B cell (primary cell): ENCODE results near the gene ZNF883.

Experiments used
- EZH2 ChIP-seq: IDR thresholded peaks from 2 replicates; pipeline ENCODE4 v1.6.1; 2012; ENCODE audit warnings: borderline replicate concordance, low read depth, mild to moderate bottlenecking, moderate library complexity, low read length; ENCODE audit not compliant: insufficient read depth, poor library complexity, severe bottlenecking
- TF ChIP-seq, protein P1 (sequence below): fragments of 200-600 bp; IDR thresholded peaks from one replicate; pipeline ENCODE4 v1.8.0; 2022; ENCODE audit warnings: antibody characterized with exemption, mild to moderate bottlenecking

DNA sequence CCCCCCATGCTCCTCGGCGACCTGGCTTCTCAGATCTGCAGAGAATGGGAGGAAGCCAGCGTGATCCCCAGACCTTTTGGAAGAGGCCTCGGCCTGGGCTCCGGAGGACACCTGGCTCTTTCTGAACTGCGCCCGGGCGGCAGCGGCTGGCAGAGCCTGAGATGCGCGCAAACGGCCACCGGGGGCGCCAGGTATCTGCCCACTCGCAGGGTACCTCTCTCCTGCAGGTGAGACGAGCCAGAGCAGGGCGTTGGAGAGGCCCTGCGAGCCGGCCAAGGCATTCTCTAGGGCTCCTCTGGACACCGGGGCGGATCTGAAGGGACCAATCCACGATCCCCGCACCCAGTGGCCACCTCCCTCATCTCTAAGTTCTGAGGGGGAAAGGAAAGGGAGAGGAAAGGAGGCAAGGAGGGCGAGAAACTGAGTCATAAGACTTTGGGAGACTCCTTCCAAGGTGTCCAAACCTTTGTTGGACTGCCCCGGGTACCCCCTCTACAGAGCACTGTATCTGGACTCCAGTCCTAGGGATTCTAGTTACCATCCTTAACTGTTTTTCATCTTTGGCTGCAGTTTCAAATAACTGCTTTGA, 66.3 kb downstream of the ZNF883 start:
- TF ChIP-seq, protein P1, sequence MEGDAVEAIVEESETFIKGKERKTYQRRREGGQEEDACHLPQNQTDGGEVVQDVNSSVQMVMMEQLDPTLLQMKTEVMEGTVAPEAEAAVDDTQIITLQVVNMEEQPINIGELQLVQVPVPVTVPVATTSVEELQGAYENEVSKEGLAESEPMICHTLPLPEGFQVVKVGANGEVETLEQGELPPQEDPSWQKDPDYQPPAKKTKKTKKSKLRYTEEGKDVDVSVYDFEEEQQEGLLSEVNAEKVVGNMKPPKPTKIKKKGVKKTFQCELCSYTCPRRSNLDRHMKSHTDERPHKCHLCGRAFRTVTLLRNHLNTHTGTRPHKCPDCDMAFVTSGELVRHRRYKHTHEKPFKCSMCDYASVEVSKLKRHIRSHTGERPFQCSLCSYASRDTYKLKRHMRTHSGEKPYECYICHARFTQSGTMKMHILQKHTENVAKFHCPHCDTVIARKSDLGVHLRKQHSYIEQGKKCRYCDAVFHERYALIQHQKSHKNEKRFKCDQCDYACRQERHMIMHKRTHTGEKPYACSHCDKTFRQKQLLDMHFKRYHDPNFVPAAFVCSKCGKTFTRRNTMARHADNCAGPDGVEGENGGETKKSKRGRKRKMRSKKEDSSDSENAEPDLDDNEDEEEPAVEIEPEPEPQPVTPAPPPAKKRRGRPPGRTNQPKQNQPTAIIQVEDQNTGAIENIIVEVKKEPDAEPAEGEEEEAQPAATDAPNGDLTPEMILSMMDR = no peak
- no peak for TF ChIP-seq EZH2
